Endodermal cell (in vitro differentiated cells): Measurements from ENCODE around the gene MTHFD1L. TPM values are rescaled to one million over a fixed set of nuclear protein-coding genes. Genes with fewer than 3 reads are reported as not detected.
A peak's percentile ranks its signal among the peaks of the same experiment; 100 is the strongest.

ENCODE experiments used
- DNase-seq: peaks from one replicate; pipeline ENCODE4 v3.0.0-alpha.2; 2017
- H3K27ac ChIP-seq: 2 replicates; pipeline ENCODE4 v1.5.1; 2013; ENCODE audit warnings: mild to moderate bottlenecking, low read depth, low read length, moderate library complexity
- H3K27me3 ChIP-seq: 2 replicates; pipeline ENCODE4 v1.6.1; 2013; ENCODE audit warnings: mild to moderate bottlenecking, low read length, moderate library complexity; ENCODE audit not compliant: insufficient read depth, control insufficient read depth, poor library complexity, severe bottlenecking
- H3K36me3 ChIP-seq: 2 replicates; pipeline ENCODE4 v1.7.0; 2013; ENCODE audit warnings: mild to moderate bottlenecking, low read length, moderate library complexity; ENCODE audit not compliant: control insufficient read depth, insufficient read depth
- H3K4me1 ChIP-seq: one replicate; pipeline ENCODE4 v1.7.0; 2013; ENCODE audit warnings: low read length; ENCODE audit not compliant: control insufficient read depth, insufficient read depth
- H3K4me3 ChIP-seq: 2 replicates; pipeline ENCODE4 v1.5.1; 2013; ENCODE audit warnings: mild to moderate bottlenecking, low read length, moderate library complexity
- H3K9ac ChIP-seq: 2 replicates; pipeline ENCODE4 v1.6.1; 2013; ENCODE audit warnings: mild to moderate bottlenecking, low read length, moderate library complexity; ENCODE audit not compliant: poor library complexity, severe bottlenecking; ENCODE audit errors: extremely low read depth
- H3K9me3 ChIP-seq: 2 replicates; pipeline ENCODE4 v1.6.1; 2013; ENCODE audit warnings: mild to moderate bottlenecking, low read length, moderate library complexity; ENCODE audit not compliant: control insufficient read depth
- H3K27ac Mint-ChIP-seq: 2 replicates; pipeline ENCODE4 v1.8.0; 2020; ENCODE audit warnings: mixed read lengths
- H3K27me3 Mint-ChIP-seq: 2 replicates; pipeline ENCODE4 v1.8.0; 2021; ENCODE audit warnings: mild to moderate bottlenecking, mixed read lengths; ENCODE audit not compliant: insufficient read depth
- H3K36me3 Mint-ChIP-seq: 2 replicates; pipeline ENCODE4 v1.8.0; 2020; ENCODE audit warnings: low read depth, mixed read lengths
- H3K4me1 Mint-ChIP-seq: 2 replicates; pipeline ENCODE4 v1.8.0; 2020; ENCODE audit warnings: mixed read lengths
- H3K4me3 Mint-ChIP-seq: 2 replicates; pipeline ENCODE4 v1.8.0; 2020; ENCODE audit warnings: mild to moderate bottlenecking, moderate library complexity, mixed read lengths
- H3K9me3 Mint-ChIP-seq: 2 replicates; pipeline ENCODE4 v1.8.0; 2020; ENCODE audit warnings: mild to moderate bottlenecking, mixed read lengths
- CTCF ChIP-seq: fragments of 200-600 bp; sonication (generic); conservative IDR thresholded peaks from 2 replicates; pipeline ENCODE4 v1.5.0; 2021; ENCODE audit warnings: antibody characterized with exemption, mild to moderate bottlenecking
- WGBS, 2 experiments: methylation state at CpG; one replicate each; pipeline versions ENCODE4 v1.1.5 to v1.1.7; 2013; ENCODE audit warnings: missing lambda C conversion rate in 2 of 2, mixed read lengths in 1 of 2; ENCODE audit not compliant: insufficient coverage in 1 of 2, insufficient read length in 1 of 2; 5-methylcytosine and 5-hydroxymethylcytosine counted together
- total RNA-seq, 2 donors: library from RNA; stranded (reverse); fragmentation: NEBNext Ultra II Directional in 1 of 2; extraction: Animal tissue kit (Norgen Biotek cat#: 25700) in 1 of 2; gene quantifications; 2 replicates in 1 of 2; 3 replicates in 1 of 2; pipeline ENCODE4 v1.2.1, GENCODE V29; 2021

Gene MTHFD1L
- total RNA-seq, 2 donors from 2014 or later, result 70.2 to 72.6 TPM

GRCh38 chr6:151148111-151148510, 282.6 kb downstream of the MTHFD1L start:
- WGBS, 2 experiments, result 82 to 83% methylated on average over 8 of the region's 8 CpGs
- Mint-ChIP-seq H3K27me3 (peaks cover 4% of the 10 kb centered on the region), H3K4me3 (no peak overlapping the region), H3K36me3 (no peaks in the 10 kb centered on the region), H3K4me1 (no peaks in the 10 kb centered on the region), H3K27ac (no peak overlapping the region), H3K9me3 (peaks cover 5% of the 10 kb centered on the region)
- no peak overlapping the region for H3K27ac ChIP-seq
- H3K36me3 ChIP-seq, result no peaks in the 10 kb centered on the region
- H3K4me1 ChIP-seq, result peaks cover 3% of the 10 kb centered on the region
- no peaks in the 10 kb centered on the region for H3K9me3 ChIP-seq
- no peak overlapping the region for H3K4me3 ChIP-seq
- TF ChIP-seq CTCF, result no peak
- H3K27me3 ChIP-seq, result no peaks in the 10 kb centered on the region
- no peak overlapping the region for H3K9ac ChIP-seq
- peak; percentile 53 for DNase-seq

- Histone ChIP-seq H3K4me1 (peaks cover 3% of the 10 kb centered on the region), H3K9ac (no peak overlapping the region), H3K27me3 (no peaks in the 10 kb centered on the region), H3K36me3 (no peaks in the 10 kb centered on the region), H3K4me3 (no peak overlapping the region), H3K9me3 (no peaks in the 10 kb centered on the region), H3K27ac (no peak overlapping the region)
- DNase-seq, result no peak
- no peak for TF ChIP-seq CTCF
- H3K4me1 Mint-ChIP-seq, result no peaks in the 10 kb centered on the region
- H3K27ac Mint-ChIP-seq, result no peak overlapping the region
- WGBS, 2 experiments, result 83 to 92% methylated on average over 1 to 3 of the region's 3 CpGs
- H3K9me3 Mint-ChIP-seq, result peaks cover 5% of the 10 kb centered on the region
- no peaks in the 10 kb centered on the region for H3K36me3 Mint-ChIP-seq
- H3K4me3 Mint-ChIP-seq, result no peak overlapping the region
- peaks cover 3% of the 10 kb centered on the region for H3K27me3 Mint-ChIP-seq
Observed at GRCh38 chr6:151149793-151150192, 284.3 kb downstream of the MTHFD1L start.
